Effector memory CD4-positive, alpha-beta T cell (primary cell): ENCODE measurements around the gene OPRD1.

Experiments used
- DNase-seq, 3 donors: peaks; one replicate each; pipeline ENCODE4 v3.0.0-alpha.2; 2020
- H3K27ac ChIP-seq: 2 replicates; pipeline ENCODE4 v1.7.0; 2013; ENCODE audit warnings: mild to moderate bottlenecking, low read length, moderate library complexity; ENCODE audit not compliant: insufficient read depth, poor library complexity, severe bottlenecking
- H3K27me3 ChIP-seq: replicated peaks from 2 replicates; pipeline ENCODE4 v1.7.0; 2013; ENCODE audit warnings: mild to moderate bottlenecking, low read length; ENCODE audit not compliant: insufficient read depth, control insufficient read depth, poor library complexity, severe bottlenecking
- H3K36me3 ChIP-seq: 2 replicates; pipeline ENCODE4 v1.7.0; 2013; ENCODE audit warnings: mild to moderate bottlenecking, low read length, moderate library complexity; ENCODE audit not compliant: control insufficient read depth, insufficient read depth
- H3K4me1 ChIP-seq: 2 replicates; pipeline ENCODE4 v1.7.0; 2013; ENCODE audit warnings: low read length, mild to moderate bottlenecking; ENCODE audit not compliant: control insufficient read depth, insufficient read depth, poor library complexity, severe bottlenecking
- H3K4me3 ChIP-seq: 2 replicates; pipeline ENCODE4 v1.7.0; 2013; ENCODE audit warnings: low read length, low read depth, mild to moderate bottlenecking; ENCODE audit not compliant: insufficient read depth, poor library complexity, severe bottlenecking
- H3K9me3 ChIP-seq: 2 replicates; pipeline ENCODE4 v1.7.0; 2013; ENCODE audit warnings: mild to moderate bottlenecking, low read length, moderate library complexity; ENCODE audit not compliant: control insufficient read depth

The OPRD1 gene

DNA sequence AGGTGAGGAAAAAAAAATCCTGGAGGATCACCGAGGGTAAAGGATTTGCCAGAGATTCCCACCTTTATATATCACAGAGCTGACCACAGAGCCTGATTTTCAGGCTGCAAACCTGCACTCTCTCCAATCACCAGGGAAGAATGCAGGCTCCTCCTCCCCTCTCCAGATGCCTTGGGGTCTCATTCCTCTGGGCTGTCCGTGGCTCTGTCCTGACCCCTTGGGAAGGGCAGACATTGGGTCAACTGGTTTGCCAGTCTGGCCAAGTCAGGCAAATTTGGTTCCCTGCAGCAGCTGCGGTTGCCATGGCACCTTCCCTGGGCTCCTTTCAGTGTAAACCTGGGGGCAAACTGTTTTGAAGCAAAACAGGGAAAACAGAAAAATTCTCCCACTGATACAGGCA lies 11.6 kb upstream of the OPRD1 start:
- Histone ChIP-seq H3K27ac (no peak overlapping the region), H3K4me1 (no peaks in the 10 kb centered on the region), H3K9me3 (no peaks in the 10 kb centered on the region), H3K4me3 (no peak overlapping the region), H3K27me3 (no peaks in the 10 kb centered on the region), H3K36me3 (no peaks in the 10 kb centered on the region)
- DNase-seq: no peak

- no peak for DNase-seq
- Histone ChIP-seq H3K36me3 (no peaks in the 10 kb centered on the region), H3K27ac (no peak overlapping the region), H3K4me1 (no peaks in the 10 kb centered on the region), H3K9me3 (no peaks in the 10 kb centered on the region), H3K27me3 (no peaks in the 10 kb centered on the region), H3K4me3 (no peak overlapping the region)
Observed at GRCh38 chr1:28801461-28801860, 10.5 kb upstream of the OPRD1 start.

DNA sequence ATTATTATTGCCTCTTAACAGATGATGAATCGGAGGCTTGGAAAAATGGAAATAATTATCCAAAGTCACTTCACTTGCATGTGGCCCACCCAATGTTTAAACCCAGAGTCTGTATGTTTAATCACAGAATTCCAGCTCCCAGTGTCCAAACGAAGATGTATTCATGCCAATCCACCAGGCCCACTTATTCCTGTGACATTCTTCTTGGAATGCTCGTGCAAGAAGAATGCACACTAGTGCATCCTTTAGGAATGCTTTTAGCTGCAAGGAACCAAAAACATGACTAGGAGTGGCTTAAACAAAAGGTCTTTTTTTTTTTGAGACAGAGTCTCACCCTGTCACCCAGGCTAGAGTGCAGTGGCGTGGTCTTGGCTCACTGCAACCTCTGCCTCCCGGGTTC lies 8.9 kb upstream of the OPRD1 start:
- Histone ChIP-seq H3K4me1 (no peaks in the 10 kb centered on the region), H3K9me3 (no peaks in the 10 kb centered on the region)
- DNase-seq: no peak

DNA sequence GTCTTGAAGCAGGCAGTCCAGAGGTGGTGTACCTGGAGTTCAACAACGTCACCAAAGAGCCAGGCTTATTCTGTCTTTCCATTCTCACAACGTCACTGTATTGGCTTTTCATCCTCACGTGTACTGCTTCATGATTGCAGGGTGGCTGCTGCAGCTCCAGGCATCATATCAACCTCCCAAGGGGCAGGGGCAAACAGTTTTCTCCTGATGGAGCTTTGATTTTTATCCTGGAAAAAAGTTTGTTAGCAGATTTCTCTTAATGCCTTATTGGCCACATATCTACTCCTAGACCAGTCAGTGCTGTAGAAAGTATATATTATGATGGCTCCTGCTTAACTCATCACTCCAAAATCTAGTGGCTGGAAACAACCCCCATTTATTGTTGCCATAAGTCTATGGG lies 8.3 kb upstream of the OPRD1 start:
- no peaks in the 10 kb centered on the region for H3K4me1 ChIP-seq
- no peaks in the 10 kb centered on the region for H3K9me3 ChIP-seq
- H3K4me3 ChIP-seq: no peak overlapping the region
- H3K27ac ChIP-seq: no peak overlapping the region
- no peaks in the 10 kb centered on the region for H3K36me3 ChIP-seq
- H3K27me3 ChIP-seq: no peaks in the 10 kb centered on the region
- DNase-seq: no peak

More for the DNA sequence above, 8.9 kb upstream of the OPRD1 start:
- H3K36me3 ChIP-seq: no peaks in the 10 kb centered on the region
- no peaks in the 10 kb centered on the region for H3K27me3 ChIP-seq
- no peak overlapping the region for H3K27ac ChIP-seq
- no peak overlapping the region for H3K4me3 ChIP-seq

- Histone ChIP-seq H3K27me3 (no peaks in the 10 kb centered on the region), H3K4me1 (no peaks in the 10 kb centered on the region), H3K36me3 (no peaks in the 10 kb centered on the region), H3K27ac (no peak overlapping the region), H3K4me3 (no peak overlapping the region), H3K9me3 (no peaks in the 10 kb centered on the region)
- no peak for DNase-seq
Observed at GRCh38 chr1:28804071-28804470, 7.9 kb upstream of the OPRD1 start.

DNA sequence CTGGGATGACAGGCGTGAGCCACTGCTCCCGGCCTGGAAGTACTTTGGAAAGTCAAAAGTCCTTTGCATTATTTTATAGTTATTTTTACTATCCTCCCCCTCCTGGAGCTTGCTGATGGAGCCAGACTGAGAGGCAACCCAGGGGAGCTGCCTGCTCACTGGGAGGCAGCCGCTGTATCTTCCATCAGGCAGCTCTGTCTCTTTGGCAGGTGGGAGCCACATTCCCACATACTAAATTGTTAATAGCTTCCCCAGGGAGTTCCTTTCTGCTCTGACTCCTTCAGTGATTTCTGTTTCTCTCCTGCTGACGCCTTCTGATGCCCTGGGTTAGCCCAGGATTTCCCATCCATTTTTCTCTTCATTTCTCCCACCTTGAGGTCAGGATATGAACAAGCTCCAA lies 4.9 kb upstream of the OPRD1 start:
- H3K9me3 ChIP-seq: no peaks in the 10 kb centered on the region
- H3K4me3 ChIP-seq: no peak overlapping the region
- H3K36me3 ChIP-seq: no peaks in the 10 kb centered on the region
- no peaks in the 10 kb centered on the region for H3K4me1 ChIP-seq
- H3K27ac ChIP-seq: no peak overlapping the region
- no peak for DNase-seq
- peaks cover 16% of the 10 kb centered on the region for H3K27me3 ChIP-seq

DNA sequence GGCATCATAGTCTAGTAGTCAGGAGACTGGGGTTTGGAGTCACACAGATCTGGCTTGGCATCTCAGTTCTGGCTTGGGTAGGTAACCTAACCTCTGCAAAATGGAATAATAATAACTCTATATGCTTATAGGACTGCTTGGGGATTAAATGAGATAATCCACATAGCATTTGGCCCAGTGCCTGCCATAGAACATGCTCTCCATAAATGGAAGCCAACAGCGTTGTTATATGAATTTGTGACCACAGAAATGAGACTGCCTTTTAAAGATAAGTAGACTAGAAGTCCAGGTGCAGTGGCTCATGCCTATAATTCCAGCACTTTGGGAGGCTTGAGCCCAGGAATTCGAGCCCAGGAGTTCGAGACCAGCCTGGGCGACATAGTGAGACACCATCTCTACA lies 4.0 kb upstream of the OPRD1 start:
- no peak for DNase-seq
- Histone ChIP-seq H3K4me3 (no peak overlapping the region), H3K27me3 (peaks cover 22% of the 10 kb centered on the region), H3K27ac (no peak overlapping the region), H3K36me3 (no peaks in the 10 kb centered on the region), H3K9me3 (no peaks in the 10 kb centered on the region), H3K4me1 (peaks cover 4% of the 10 kb centered on the region)

DNA sequence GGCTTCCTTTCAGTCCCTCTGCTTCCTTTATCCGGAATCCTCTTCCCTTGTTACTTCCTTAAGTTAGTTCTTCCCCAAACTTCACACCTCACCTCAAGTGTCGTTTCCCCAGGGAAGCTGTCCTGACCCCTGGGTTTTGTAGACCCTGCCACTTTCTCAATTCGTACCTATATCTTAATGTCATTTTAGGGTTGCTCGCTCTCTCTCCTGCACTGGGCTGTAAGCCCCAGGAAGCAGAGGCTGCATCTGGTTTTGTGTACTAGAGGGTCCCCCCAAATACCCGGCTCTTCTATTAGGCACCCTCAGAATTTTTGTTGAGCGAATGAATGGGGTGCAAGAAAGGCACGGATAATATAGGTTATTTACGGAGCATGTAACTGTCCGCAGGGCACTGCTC lies 603 bp upstream of the OPRD1 start:
- Histone ChIP-seq H3K27ac (no peak overlapping the region), H3K4me1 (peaks cover 4% of the 10 kb centered on the region), H3K9me3 (no peaks in the 10 kb centered on the region), H3K4me3 (no peak overlapping the region), H3K27me3 (peaks cover 26% of the 10 kb centered on the region), H3K36me3 (no peaks in the 10 kb centered on the region)
- DNase-seq: no peak

GRCh38 chr1:28812669-28813468 lies 899 bp downstream of the OPRD1 start:
- Histone ChIP-seq H3K4me3 (no peak overlapping the region), H3K27ac (no peak overlapping the region), H3K4me1 (peaks cover 4% of the 10 kb centered on the region), H3K27me3 (peaks cover 26% of the 10 kb centered on the region), H3K9me3 (no peaks in the 10 kb centered on the region), H3K36me3 (no peaks in the 10 kb centered on the region)
- no peak for DNase-seq

DNA sequence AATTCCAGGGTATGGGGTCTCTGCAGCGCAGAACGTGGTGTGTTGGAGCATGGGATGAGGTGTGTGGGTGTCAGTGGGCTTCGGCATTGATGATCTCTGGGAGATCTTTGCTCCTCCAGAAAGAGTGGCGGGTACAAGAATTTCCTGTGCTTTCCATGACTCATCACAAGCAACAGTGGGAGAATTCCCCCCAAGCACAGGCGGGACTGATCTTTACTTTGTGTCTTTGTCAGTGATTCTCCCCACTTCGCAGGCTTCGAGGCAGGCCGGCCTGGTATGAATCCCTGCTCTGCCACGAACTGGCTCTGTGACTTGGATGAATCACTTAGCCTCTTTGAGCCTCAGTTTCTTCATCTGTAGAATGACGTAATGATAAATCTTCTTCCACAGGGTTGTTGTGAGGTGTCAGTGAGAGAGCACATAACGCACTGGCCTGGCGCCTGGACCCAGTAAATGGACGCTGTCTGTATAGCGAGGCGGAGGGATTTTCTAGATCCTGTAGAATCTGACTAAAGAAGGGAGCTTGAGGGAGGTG lies 2.0 kb downstream of the OPRD1 start:
- H3K36me3 ChIP-seq: no peaks in the 10 kb centered on the region
- DNase-seq: no peak
- peaks cover 26% of the 10 kb centered on the region for H3K27me3 ChIP-seq
- H3K27ac ChIP-seq: no peak overlapping the region
- no peak overlapping the region for H3K4me3 ChIP-seq
- peaks cover 4% of the 10 kb centered on the region for H3K4me1 ChIP-seq
- no peaks in the 10 kb centered on the region for H3K9me3 ChIP-seq
